ENCODE measurements around the gene NFASC.

DNA sequence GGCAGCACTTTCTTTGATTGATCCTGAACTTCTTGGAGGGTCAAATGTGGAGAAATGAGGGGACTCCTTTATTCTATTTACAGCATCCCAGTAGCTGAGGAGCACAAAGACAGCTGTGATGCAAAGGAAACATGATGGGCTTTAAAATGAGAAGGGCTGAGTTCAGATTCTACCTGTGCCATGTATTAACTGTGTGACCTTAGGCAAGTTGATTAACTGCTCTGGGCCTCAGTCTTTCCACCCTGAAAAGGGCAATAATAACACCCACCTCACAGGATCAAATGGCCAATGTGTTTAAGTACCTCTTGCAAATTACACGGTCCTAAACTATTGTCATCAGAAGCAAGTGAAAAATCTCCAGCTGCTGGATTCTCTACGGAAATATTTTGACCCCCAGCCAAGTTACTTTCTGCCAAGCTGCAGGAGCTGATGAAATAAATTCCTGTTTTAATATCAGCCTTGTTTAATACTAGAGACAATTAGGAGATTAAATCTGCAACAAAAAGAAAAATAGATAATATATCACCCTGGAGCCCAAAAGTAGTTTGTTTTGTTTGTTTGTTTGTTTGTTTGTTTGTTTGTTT, 197.9 kb downstream of the NFASC start:
- TF ChIP-seq CTCF (IDR thresholded peaks at IDR 0.05): no peak
- no peak for TF ChIP-seq FOXK1 (CRISPR knock-in tag; IDR thresholded peaks at IDR 0.05)
- TF ChIP-seq E2F5 (CRISPR knock-in tag; IDR thresholded peaks at IDR 0.05): no peak
- TF ChIP-seq RELA (CRISPR knock-in tag; IDR thresholded peaks at IDR 0.05; ENCODE audit: borderline replicate concordance): no peak
- TF ChIP-seq NR3C1 (CRISPR knock-in tag; conservative IDR thresholded peaks at IDR 0.05; ENCODE audit: low read depth): no peak
- TF ChIP-seq ELF4 (CRISPR knock-in tag; IDR thresholded peaks at IDR 0.05; ENCODE audit: low read depth): no peak
- TF ChIP-seq, protein P1, sequence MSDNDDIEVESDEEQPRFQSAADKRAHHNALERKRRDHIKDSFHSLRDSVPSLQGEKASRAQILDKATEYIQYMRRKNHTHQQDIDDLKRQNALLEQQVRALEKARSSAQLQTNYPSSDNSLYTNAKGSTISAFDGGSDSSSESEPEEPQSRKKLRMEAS (CRISPR knock-in tag; IDR thresholded peaks at IDR 0.05): no peak
- TF ChIP-seq, protein P2, sequence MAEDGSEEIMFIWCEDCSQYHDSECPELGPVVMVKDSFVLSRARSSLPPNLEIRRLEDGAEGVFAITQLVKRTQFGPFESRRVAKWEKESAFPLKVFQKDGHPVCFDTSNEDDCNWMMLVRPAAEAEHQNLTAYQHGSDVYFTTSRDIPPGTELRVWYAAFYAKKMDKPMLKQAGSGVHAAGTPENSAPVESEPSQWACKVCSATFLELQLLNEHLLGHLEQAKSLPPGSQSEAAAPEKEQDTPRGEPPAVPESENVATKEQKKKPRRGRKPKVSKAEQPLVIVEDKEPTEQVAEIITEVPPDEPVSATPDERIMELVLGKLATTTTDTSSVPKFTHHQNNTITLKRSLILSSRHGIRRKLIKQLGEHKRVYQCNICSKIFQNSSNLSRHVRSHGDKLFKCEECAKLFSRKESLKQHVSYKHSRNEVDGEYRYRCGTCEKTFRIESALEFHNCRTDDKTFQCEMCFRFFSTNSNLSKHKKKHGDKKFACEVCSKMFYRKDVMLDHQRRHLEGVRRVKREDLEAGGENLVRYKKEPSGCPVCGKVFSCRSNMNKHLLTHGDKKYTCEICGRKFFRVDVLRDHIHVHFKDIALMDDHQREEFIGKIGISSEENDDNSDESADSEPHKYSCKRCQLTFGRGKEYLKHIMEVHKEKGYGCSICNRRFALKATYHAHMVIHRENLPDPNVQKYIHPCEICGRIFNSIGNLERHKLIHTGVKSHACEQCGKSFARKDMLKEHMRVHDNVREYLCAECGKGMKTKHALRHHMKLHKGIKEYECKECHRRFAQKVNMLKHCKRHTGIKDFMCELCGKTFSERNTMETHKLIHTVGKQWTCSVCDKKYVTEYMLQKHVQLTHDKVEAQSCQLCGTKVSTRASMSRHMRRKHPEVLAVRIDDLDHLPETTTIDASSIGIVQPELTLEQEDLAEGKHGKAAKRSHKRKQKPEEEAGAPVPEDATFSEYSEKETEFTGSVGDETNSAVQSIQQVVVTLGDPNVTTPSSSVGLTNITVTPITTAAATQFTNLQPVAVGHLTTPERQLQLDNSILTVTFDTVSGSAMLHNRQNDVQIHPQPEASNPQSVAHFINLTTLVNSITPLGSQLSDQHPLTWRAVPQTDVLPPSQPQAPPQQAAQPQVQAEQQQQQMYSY (CRISPR knock-in tag; IDR thresholded peaks at IDR 0.05): no peak
- no peak for TF ChIP-seq FOXP1 (CRISPR knock-in tag; IDR thresholded peaks at IDR 0.05; ENCODE audit: borderline replicate concordance)
- TF ChIP-seq GABPB1 (CRISPR knock-in tag; IDR thresholded peaks at IDR 0.05): no peak
- TF ChIP-seq NR2C2 (CRISPR knock-in tag; IDR thresholded peaks at IDR 0.05): no peak
- no peak for TF ChIP-seq HMGA2 (CRISPR knock-in tag; IDR thresholded peaks at IDR 0.05)

Data from WTC11 (cell line).